DMS114 treated with DMSO at 0.1 percent for 48 hours (cell line): ENCODE measurements around the gene MPPED1.

ENCODE experiments used
- DNase-seq: peaks from one replicate; lab custom pipeline; 2025; ENCODE audit not compliant: unreplicated experiment; lab: John Stamatoyannopoulos, UW

MPPED1 gene

GRCh38 chr22:43491177-43491576 lies 79.4 kb downstream of the MPPED1 start:
- no peak for DNase-seq

- DNase-seq, result no peak
Observed at GRCh38 chr22:43491737-43492136, 79.9 kb downstream of the MPPED1 start.

- DNase-seq, result no peak
Observed at GRCh38 chr22:43493297-43493696, 81.5 kb downstream of the MPPED1 start.

- DNase-seq, result no peak
Observed at GRCh38 chr22:43497956-43498855, 86.4 kb downstream of the MPPED1 start.

GRCh38 chr22:43498856-43499253 lies 87.0 kb downstream of the MPPED1 start:
- DNase-seq, result no peak

- no peak for DNase-seq
Observed at GRCh38 chr22:43500792-43501785, 89.3 kb downstream of the MPPED1 start.

- no peak for DNase-seq
Observed at GRCh38 chr22:43501878-43502277, 90.1 kb downstream of the MPPED1 start.

- DNase-seq, result no peak
Observed at GRCh38 chr22:43502306-43502874, 90.6 kb downstream of the MPPED1 start.

GRCh38 chr22:43504068-43504467 lies 92.3 kb downstream of the MPPED1 start:
- DNase-seq, result no peak

GRCh38 chr22:43504666-43505261 lies 93.0 kb downstream of the MPPED1 start:
- no peak for DNase-seq

GRCh38 chr22:43505423-43505822 lies 93.6 kb downstream of the MPPED1 start:
- no peak for DNase-seq

- no peak for DNase-seq
Observed at GRCh38 chr22:43505896-43506295, 94.1 kb downstream of the MPPED1 start.

- DNase-seq, result no peak
Observed at GRCh38 chr22:43506487-43506886, 94.7 kb downstream of the MPPED1 start.

- DNase-seq, result no peak
Observed at GRCh38 chr22:43507235-43507634, 95.4 kb downstream of the MPPED1 start.

- no peak for DNase-seq
Observed at GRCh38 chr22:43508489-43508888, 96.7 kb downstream of the MPPED1 start.

- no peak for DNase-seq
Observed at GRCh38 chr22:43509337-43509736, 97.5 kb downstream of the MPPED1 start.

GRCh38 chr22:43510281-43511070 lies 98.7 kb downstream of the MPPED1 start:
- no peak for DNase-seq

GRCh38 chr22:43511276-43511910 lies 99.6 kb downstream of the MPPED1 start:
- DNase-seq, result no peak

GRCh38 chr22:43512279-43512678 lies 100.5 kb downstream of the MPPED1 start:
- no peak for DNase-seq
